ENCODE results near the gene CROCC.

Gene CROCC

DNA sequence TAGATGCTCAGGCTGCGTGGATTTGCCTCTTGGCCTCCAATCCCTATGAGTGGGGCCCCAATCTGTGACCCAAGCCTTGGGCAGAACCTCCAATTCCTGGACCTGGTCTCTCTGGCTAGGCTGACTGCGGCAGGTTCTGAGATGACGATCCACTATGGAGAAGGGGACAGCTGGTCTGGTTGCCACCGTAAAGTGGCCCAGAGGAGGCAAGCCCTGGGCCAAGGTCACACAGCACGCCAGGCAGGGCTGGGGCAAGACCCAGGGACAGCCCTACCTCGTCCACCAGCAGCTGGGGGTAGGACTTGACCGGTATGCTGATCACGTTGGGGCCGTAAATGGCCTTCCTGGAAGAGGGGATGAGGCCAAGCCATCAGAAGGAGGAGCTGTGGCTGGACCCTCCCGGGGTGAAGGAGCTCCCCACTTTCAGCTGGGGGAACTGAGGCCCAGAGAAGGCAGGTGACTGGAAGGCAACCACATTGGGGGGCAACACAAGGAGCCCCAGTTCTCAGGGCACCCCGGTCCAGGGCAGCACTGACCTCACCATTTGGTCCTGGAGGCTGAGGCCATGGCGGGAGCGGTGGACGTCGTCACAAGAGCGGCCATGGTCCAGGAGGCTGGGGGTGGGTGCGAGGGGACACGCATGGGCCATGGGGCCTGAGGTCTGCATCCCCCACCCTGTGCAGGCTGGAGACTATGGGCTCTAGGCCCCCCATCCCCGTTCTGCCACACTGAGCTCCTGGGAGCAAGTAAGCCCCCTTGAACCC, 80.2 kb downstream of the CROCC start:
- Histone ChIP-seq H3K27me3 (no peaks in the 10 kb centered on the region), H3K4me1 (no peaks in the 10 kb centered on the region), H3K9me3 (no peaks in the 10 kb centered on the region), H3K27ac (no peak overlapping the region), H3K36me3 (peaks cover 64 to 92% (median 79%) of the 10 kb centered on the region in 3 donors), H3K4me3 (no peak overlapping the region)
- no peak for DNase-seq
- intact Hi-C loops (cut with DNase I; ENCODE audit: low total_unique reads), result no loop called here
- no peak for TF ChIP-seq CTCF (IDR thresholded peaks at IDR 0.05)

DNA sequence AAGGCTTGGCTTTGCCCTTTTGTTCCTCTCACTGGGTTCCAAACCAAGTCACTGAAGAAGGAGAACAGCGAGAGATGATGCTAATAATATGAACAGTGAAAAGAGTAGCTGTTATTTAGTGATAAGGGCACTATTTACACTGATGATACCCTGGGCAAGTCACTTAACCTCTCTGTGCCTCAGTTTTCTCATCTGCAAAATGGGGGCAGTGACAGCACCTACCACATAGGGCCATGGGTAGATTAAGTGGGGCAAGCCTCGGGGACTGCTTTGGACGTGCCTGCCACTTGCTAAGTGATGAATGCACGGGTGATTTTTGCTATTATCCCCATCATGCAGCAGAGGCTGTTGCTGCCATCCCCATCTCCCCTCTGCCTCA, 80.8 kb downstream of the CROCC start:
- intact Hi-C loops (cut with DNase I; ENCODE audit: low total_unique reads), result no loop called here
- Histone ChIP-seq H3K36me3 (peaks cover 58 to 87% (median 73%) of the 10 kb centered on the region in 3 donors), H3K27me3 (no peaks in the 10 kb centered on the region), H3K4me1 (no peaks in the 10 kb centered on the region), H3K27ac (no peak overlapping the region), H3K9me3 (no peaks in the 10 kb centered on the region), H3K4me3 (no peak overlapping the region)
- TF ChIP-seq CTCF (IDR thresholded peaks at IDR 0.05), result no peak
- DNase-seq, result no peak

- no peak overlapping the region for H3K27ac ChIP-seq
- peaks cover 0 to 2% (median 0%) of the 10 kb centered on the region in 4 donors for H3K4me1 ChIP-seq
- H3K4me3 ChIP-seq, result no peak overlapping the region
- H3K36me3 ChIP-seq, result peaks cover 43 to 65% (median 51%) of the 10 kb centered on the region in 3 donors
- no peaks in the 10 kb centered on the region for H3K9me3 ChIP-seq
- intact Hi-C loops (cut with DNase I; ENCODE audit: low total_unique reads), result no loop called here
- TF ChIP-seq CTCF (IDR thresholded peaks at IDR 0.05), result no peak
- DNase-seq, result no peak
- H3K27me3 ChIP-seq, result no peaks in the 10 kb centered on the region
These were observed 83.0 kb downstream of the CROCC start for GRCh38 chr1:17004466-17005364.

- Histone ChIP-seq H3K4me1 (peaks cover 0 to 8% (median 3%) of the 10 kb centered on the region in 4 donors), H3K27ac (no peak overlapping the region), H3K27me3 (no peaks in the 10 kb centered on the region), H3K36me3 (peaks cover 39 to 58% (median 45%) of the 10 kb centered on the region in 3 donors), H3K4me3 (no peak overlapping the region), H3K9me3 (no peaks in the 10 kb centered on the region)
- TF ChIP-seq CTCF (IDR thresholded peaks at IDR 0.05), result no peak
- DNase-seq, result no peak
- intact Hi-C loops (cut with DNase I; ENCODE audit: low total_unique reads), result no loop called here
These were observed 83.6 kb downstream of the CROCC start for GRCh38 chr1:17005365-17005740.

DNA sequence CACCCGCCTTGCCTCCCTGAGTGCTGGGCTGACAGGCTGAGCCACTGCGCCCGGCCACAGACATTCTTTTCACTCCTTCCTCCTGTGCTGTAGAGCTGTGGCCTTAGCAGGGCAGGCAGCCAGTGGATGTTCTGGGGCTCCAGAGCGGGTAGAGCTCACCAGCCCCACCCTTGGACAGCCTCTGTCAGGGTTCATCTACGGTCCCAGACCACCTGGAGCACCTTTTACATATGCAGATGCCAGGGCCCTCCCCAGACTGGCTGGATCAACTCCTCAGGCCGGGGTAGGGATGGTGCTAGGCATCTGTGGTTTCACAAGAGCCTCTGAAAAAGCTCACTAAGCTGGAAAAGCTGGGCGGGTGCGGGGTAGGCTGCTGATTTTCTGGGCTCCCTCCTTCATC, 85.4 kb downstream of the CROCC start:
- no peak overlapping the region for H3K4me3 ChIP-seq
- H3K36me3 ChIP-seq, result peaks cover 25 to 43% (median 33%) of the 10 kb centered on the region in 3 donors
- no peaks in the 10 kb centered on the region for H3K27me3 ChIP-seq
- intact Hi-C loops (cut with DNase I; ENCODE audit: low total_unique reads), result no loop called here
- no peak overlapping the region for H3K27ac ChIP-seq
- peaks cover 0 to 21% (median 15%) of the 10 kb centered on the region in 4 donors for H3K4me1 ChIP-seq
- no peak for DNase-seq
- H3K9me3 ChIP-seq, result no peaks in the 10 kb centered on the region
- no peak for TF ChIP-seq CTCF (IDR thresholded peaks at IDR 0.05)

Data from tibial artery (tissue), 4 donors.